K562 (cell line): Measurements from ENCODE around the gene USP5. TPM values are rescaled to one million over a fixed set of nuclear protein-coding genes. Genes with fewer than 3 reads are reported as not detected.

ENCODE experiments used
- ARNT ChIP-seq, 2 experiments: fragments of 450-650 bp; IDR thresholded peaks; 2 replicates each; pipeline ENCODE4 v1.6.1; 2016; ENCODE audit warnings: mild to moderate bottlenecking in 1 of 2
- CREBBP ChIP-seq: IDR thresholded peaks from one replicate; pipeline ENCODE4 v1.6.1; 2012; ENCODE audit warnings: low read depth, mild to moderate bottlenecking, control low read depth, inconsistent platforms, low read length
- DPF2 ChIP-seq: fragments of 450-650 bp; IDR thresholded peaks from 2 replicates; pipeline ENCODE4 v1.6.1; 2016
- ESRRA ChIP-seq: fragments of 450-650 bp; IDR thresholded peaks from 2 replicates; pipeline ENCODE4 v1.6.1; 2014; ENCODE audit warnings: low read depth, mild to moderate bottlenecking, moderate library complexity, borderline replicate concordance
- ESRRB ChIP-seq: fragments of 250-450 bp; sonication (Bioruptor Pico); IDR thresholded peaks from 2 replicates; pipeline ENCODE4 v1.5.0; 2020; ENCODE audit warnings: mild to moderate bottlenecking, moderate library complexity, borderline replicate concordance
- LCOR ChIP-seq: sonication (generic); formaldehyde crosslinking; IDR thresholded peaks from 2 replicates; pipeline ENCODE4 v1.8.0; 2022; ENCODE audit warnings: mild to moderate bottlenecking, missing genetic modification reagents
- MCM5 ChIP-seq: fragments of 450-650 bp; IDR thresholded peaks from 2 replicates; pipeline ENCODE4 v1.6.1; 2016; ENCODE audit warnings: low read depth
- NCOA6 ChIP-seq: fragments of 450-650 bp; IDR thresholded peaks from 2 replicates; pipeline ENCODE4 v1.6.1; 2017; ENCODE audit warnings: mild to moderate bottlenecking
- NR2C1 ChIP-seq, 2 experiments: fragments of 450-650 bp; IDR thresholded peaks; 2 replicates each; pipeline ENCODE4 v1.6.1; 2017; ENCODE audit warnings: mild to moderate bottlenecking in 2 of 2, antibody characterized with exemption in 1 of 2, inconsistent platforms in 1 of 2, missing compliant biosample characterization in 1 of 2, missing genetic modification characterization in 1 of 2
- PHF8 ChIP-seq: fragments of 200-600 bp; sonication (generic); IDR thresholded peaks from 2 replicates; pipeline ENCODE4 v1.6.1; 2012; ENCODE audit warnings: mixed run types, mild to moderate bottlenecking, inconsistent platforms, low read length, moderate library complexity, borderline replicate concordance
- POLR3G ChIP-seq: IDR thresholded peaks from 2 replicates; pipeline ENCODE4 v1.6.1; 2011; ENCODE audit not compliant: insufficient read length, insufficient replicate concordance; ENCODE audit errors: extremely low read depth
- SMARCB1 ChIP-seq: IDR thresholded peaks from 2 replicates; pipeline ENCODE4 v1.6.1; 2011; ENCODE audit warnings: improper control_type of control experiment, low read depth; ENCODE audit not compliant: insufficient read length
- TEAD2 ChIP-seq: fragments of 450-650 bp; IDR thresholded peaks from 2 replicates; pipeline ENCODE4 v1.6.1; 2016; ENCODE audit warnings: missing genetic modification characterization, control low read depth, missing compliant biosample characterization
- ZC3H8 ChIP-seq: fragments of 450-650 bp; IDR thresholded peaks from 2 replicates; pipeline ENCODE4 v1.6.1; 2017
- ZFP30 ChIP-seq: fragments of 250-450 bp; sonication (Bioruptor Pico); IDR thresholded peaks from 2 replicates; pipeline ENCODE4 v1.8.0; 2022; ENCODE audit warnings: moderate library complexity, mild to moderate bottlenecking, inconsistent platforms, borderline replicate concordance
- ZNF146 ChIP-seq: IDR thresholded peaks from one replicate; pipeline ENCODE4 v1.6.1; 2018; ENCODE audit warnings: missing compliant biosample characterization; ENCODE audit not compliant: unreplicated experiment
- polyA plus RNA-seq, 8 experiments: library from polyadenylated mRNA; depleted of rRNA in 4 of 8; stranded (reverse) in 5 of 8; unstranded in 3 of 8; fragments of >200 nt; fragmentation: Nextera tagmentation in 2 of 8; fragmentation: Illumina TruSeq in 1 of 8; extraction: Ambion mirVana in 2 of 8; extraction: Trizol in 1 of 8; gene quantifications; 2 replicates each; pipeline versions ENCODE4 v1.2.1 to v1.2.3, GENCODE V29; 2011 to 2014; ENCODE audit warnings: inconsistent platforms in 1 of 8, missing spikeins in 1 of 8
- total RNA-seq, 7 experiments: library from RNA; depleted of rRNA in 6 of 7; stranded (reverse); fragments of >200 nt in 6 of 7; fragmentation: Illumina TruSeq in 2 of 7; extraction: Trizol in 2 of 7; gene quantifications; 2 replicates each; pipeline versions ENCODE4 v1.2.1 to v1.2.3, GENCODE V29; 2011 to 2021; ENCODE audit warnings: low replicate concordance in 1 of 7
- TF ChIP-seq, protein P1 (sequence below): fragments of 200-400 bp; formaldehyde crosslinking; IDR thresholded peaks from 2 replicates; pipeline ENCODE4 v1.6.1; 2017; ENCODE audit warnings: mild to moderate bottlenecking, low read depth, low read length, moderate library complexity
- TF ChIP-seq, protein P2 (sequence below): IDR thresholded peaks from 3 replicates; pipeline ENCODE4 v1.6.1; 2011; ENCODE audit warnings: borderline replicate concordance, mild to moderate bottlenecking, moderate library complexity; ENCODE audit not compliant: insufficient read length; ENCODE audit errors: extremely low read depth
- TF ChIP-seq, protein P3 (sequence below): fragments of 450-650 bp; formaldehyde crosslinking; IDR thresholded peaks from 2 replicates; pipeline ENCODE4 v1.4.0; 2020; ENCODE audit warnings: mild to moderate bottlenecking
- TF ChIP-seq, protein P4 (sequence below): fragments of 450-650 bp; IDR thresholded peaks from 2 replicates; pipeline ENCODE4 v1.6.1; 2016; ENCODE audit warnings: antibody characterized with exemption

The USP5 gene
- total and polyA plus RNA-seq, 9 of the 15 experiments (the other 6 are each of a cell fraction or from before 2014, with no cell fraction given): 1.4 to 107 (median 48.6) TPM

DNA sequence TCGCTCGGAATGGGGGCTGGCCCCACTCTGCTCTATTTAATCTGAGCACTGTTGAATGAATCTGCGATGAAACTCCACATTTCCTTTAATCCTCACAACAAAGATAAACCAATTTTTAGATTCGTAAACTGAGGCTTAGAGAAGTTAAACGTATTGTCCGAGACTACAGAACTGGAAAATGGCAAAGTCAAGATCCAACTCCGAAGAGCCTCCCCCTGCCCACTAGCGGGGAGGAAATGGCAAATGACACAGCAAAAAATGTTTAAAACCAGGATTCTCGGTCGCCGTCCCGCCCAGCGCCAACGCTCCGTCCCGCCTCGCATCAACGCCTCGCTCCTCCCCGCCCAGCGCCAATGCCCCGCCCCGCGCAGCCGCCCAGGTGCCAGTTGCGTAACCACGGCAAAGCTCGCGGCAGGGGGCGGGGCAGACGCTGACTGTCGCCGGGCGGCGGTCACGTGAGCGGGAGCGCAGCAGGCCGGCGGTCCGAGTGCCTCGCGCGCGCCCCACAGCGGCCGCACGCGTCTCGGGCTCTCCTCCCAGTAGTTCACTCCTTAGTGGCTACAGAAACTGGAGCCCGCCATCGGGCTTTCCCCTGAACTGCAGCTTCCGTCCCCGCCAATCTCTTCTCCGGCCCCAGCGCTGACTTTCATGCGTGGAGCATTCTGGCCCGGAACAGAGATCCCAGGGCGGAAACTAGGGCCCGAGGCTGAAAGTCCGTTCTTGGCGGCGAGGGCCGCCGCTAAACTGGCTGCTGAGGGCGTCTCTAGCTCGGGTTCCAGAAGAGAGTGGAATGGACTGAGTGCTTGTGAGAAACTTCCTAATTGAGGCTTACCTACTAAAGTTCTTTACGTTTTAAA is 39.1 kb downstream of the USP5 start (continued):
- peak; percentile 72 for TF ChIP-seq PHF8
- TF ChIP-seq, protein P1, sequence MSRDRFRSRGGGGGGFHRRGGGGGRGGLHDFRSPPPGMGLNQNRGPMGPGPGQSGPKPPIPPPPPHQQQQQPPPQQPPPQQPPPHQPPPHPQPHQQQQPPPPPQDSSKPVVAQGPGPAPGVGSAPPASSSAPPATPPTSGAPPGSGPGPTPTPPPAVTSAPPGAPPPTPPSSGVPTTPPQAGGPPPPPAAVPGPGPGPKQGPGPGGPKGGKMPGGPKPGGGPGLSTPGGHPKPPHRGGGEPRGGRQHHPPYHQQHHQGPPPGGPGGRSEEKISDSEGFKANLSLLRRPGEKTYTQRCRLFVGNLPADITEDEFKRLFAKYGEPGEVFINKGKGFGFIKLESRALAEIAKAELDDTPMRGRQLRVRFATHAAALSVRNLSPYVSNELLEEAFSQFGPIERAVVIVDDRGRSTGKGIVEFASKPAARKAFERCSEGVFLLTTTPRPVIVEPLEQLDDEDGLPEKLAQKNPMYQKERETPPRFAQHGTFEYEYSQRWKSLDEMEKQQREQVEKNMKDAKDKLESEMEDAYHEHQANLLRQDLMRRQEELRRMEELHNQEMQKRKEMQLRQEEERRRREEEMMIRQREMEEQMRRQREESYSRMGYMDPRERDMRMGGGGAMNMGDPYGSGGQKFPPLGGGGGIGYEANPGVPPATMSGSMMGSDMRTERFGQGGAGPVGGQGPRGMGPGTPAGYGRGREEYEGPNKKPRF: no peak
- TF ChIP-seq ESRRB (CRISPR knock-in tag): no peak
- no peak for TF ChIP-seq TEAD2 (tag)
- TF ChIP-seq, protein P2, sequence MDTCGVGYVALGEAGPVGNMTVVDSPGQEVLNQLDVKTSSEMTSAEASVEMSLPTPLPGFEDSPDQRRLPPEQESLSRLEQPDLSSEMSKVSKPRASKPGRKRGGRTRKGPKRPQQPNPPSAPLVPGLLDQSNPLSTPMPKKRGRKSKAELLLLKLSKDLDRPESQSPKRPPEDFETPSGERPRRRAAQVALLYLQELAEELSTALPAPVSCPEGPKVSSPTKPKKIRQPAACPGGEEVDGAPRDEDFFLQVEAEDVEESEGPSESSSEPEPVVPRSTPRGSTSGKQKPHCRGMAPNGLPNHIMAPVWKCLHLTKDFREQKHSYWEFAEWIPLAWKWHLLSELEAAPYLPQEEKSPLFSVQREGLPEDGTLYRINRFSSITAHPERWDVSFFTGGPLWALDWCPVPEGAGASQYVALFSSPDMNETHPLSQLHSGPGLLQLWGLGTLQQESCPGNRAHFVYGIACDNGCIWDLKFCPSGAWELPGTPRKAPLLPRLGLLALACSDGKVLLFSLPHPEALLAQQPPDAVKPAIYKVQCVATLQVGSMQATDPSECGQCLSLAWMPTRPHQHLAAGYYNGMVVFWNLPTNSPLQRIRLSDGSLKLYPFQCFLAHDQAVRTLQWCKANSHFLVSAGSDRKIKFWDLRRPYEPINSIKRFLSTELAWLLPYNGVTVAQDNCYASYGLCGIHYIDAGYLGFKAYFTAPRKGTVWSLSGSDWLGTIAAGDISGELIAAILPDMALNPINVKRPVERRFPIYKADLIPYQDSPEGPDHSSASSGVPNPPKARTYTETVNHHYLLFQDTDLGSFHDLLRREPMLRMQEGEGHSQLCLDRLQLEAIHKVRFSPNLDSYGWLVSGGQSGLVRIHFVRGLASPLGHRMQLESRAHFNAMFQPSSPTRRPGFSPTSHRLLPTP: no peak
- no peak for TF ChIP-seq NR2C1 (IDR thresholded peaks at IDR 0.05)
- TF ChIP-seq NR2C1 (tag; IDR thresholded peaks at IDR 0.05): no peak
- no peak for TF ChIP-seq ARNT (IDR thresholded peaks at IDR 0.05)
- TF ChIP-seq ZC3H8: no peak
- no peak for TF ChIP-seq ZFP30 (CRISPR knock-in tag)
- TF ChIP-seq CREBBP: no peak
- TF ChIP-seq, protein P3, sequence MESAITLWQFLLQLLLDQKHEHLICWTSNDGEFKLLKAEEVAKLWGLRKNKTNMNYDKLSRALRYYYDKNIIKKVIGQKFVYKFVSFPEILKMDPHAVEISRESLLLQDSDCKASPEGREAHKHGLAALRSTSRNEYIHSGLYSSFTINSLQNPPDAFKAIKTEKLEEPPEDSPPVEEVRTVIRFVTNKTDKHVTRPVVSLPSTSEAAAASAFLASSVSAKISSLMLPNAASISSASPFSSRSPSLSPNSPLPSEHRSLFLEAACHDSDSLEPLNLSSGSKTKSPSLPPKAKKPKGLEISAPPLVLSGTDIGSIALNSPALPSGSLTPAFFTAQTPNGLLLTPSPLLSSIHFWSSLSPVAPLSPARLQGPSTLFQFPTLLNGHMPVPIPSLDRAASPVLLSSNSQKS (CRISPR knock-in tag): no peak
- TF ChIP-seq ZNF146 (CRISPR knock-in tag): no peak
- TF ChIP-seq ESRRA: peak; percentile 53; the same call in 1 of the 2 replicates
- TF ChIP-seq NCOA6: no peak
- no peak for TF ChIP-seq POLR3G
- TF ChIP-seq DPF2: peak; percentile 59; the same call in 1 of the 2 replicates
- no peak for TF ChIP-seq LCOR (CRISPR knock-in tag)
- TF ChIP-seq, protein P4, sequence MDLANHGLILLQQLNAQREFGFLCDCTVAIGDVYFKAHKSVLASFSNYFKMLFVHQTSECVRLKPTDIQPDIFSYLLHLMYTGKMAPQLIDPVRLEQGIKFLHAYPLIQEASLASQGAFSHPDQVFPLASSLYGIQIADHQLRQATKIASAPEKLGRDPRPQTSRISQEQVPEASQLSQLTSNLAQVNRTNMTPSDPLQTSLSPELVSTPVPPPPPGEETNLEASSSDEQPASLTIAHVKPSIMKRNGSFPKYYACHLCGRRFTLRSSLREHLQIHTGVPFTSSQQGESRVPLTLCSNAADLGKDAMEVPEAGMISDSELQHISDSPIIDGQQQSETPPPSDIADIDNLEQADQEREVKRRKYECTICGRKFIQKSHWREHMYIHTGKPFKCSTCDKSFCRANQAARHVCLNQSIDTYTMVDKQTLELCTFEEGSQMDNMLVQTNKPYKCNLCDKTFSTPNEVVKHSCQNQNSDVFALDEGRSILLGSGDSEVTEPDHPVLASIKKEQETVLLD: no peak
- TF ChIP-seq MCM5: no peak
- TF ChIP-seq SMARCB1: no peak
